CD1c-positive myeloid dendritic cell (primary cell): ENCODE results near the gene STRA8.

Experiments
- DNase-seq: peaks from one replicate; pipeline ENCODE4 v3.0.0-alpha.2; 2016; ENCODE audit errors: extremely low spot score

The STRA8 gene

GRCh38 chr7:135238112-135238744, 4.6 kb downstream of the STRA8 start:
- DNase-seq, result no peak

DNA sequence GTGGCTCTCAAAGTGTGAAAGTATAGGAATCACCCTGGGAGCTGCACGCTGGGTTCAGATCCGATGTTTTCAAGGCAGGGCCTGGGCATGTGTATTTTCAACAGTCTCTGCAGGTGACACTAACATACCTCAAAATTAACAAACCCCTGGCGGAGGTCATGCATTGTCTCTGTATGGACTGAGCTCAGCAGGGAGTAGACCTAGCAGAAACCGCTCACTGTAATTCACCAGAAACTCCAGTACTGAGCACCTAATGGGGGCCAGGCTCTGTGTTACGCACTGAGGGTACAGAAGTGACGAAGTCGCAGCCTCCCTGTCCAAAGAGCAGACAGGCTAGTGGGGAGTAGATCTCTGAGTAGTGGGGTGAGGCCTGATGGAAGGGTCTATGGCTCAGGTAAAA, 5.6 kb downstream of the STRA8 start:
- no peak for DNase-seq

GRCh38 chr7:135240441-135240840, 6.8 kb downstream of the STRA8 start:
- DNase-seq, result no peak

DNA sequence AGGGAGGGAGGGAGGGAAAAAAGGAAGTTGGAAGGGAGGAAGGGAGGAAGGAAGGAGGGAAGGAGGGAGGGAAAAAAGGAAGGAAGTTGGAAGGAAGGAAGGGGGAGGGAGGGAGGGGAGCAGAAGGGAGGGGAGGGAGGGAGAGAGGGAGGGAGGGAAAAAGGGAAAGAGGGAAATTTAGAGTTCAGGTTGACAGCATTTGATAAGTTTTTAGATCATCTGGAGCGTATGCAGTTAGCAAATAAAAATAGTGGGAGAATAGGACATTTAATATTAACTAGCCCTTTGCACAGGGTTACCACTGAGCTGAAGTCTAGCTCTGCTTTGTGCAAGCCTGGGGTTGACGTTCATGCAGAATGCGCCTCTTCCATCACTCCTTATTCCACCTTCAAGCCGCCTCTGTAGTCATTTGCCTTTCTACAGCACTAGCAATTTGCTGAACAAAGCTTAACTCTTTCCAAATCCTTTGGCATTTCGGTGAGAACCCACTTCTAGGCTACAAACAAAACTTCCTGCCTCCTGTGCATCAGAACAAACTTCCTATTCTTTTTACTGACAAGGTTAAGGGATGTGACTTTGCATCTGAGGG, 8.6 kb downstream of the STRA8 start:
- no peak for DNase-seq

GRCh38 chr7:135245226-135246190, 11.9 kb downstream of the STRA8 start:
- no peak for DNase-seq

GRCh38 chr7:135246191-135246825, 12.7 kb downstream of the STRA8 start:
- DNase-seq, result no peak

- DNase-seq, result no peak
Observed at GRCh38 chr7:135247746-135248471, 14.3 kb downstream of the STRA8 start.

DNA sequence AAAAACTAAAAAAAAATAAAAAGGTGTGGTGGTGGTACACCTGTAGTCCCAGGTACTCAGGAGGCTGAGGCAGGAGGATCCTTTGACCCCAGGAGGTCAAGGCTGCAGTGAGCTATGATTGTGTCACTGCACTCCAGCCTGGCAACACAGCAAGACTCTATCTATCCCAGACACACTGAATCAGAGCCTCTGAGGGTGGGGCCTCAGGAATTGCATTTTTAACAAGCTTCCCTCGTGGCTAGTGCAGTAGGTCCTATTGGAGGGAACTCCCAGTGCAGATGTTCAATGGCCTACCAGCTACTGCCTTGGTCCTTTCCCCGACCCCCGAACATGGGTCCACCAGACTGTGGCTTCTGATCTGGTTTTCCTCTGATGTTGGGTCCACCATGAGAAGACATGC, 14.9 kb downstream of the STRA8 start:
- no peak for DNase-seq

GRCh38 chr7:135251496-135252391, 18.1 kb downstream of the STRA8 start:
- DNase-seq, result peak; percentile 24

GRCh38 chr7:135253851-135254771, 20.5 kb downstream of the STRA8 start:
- DNase-seq, result peak; percentile 88

DNA sequence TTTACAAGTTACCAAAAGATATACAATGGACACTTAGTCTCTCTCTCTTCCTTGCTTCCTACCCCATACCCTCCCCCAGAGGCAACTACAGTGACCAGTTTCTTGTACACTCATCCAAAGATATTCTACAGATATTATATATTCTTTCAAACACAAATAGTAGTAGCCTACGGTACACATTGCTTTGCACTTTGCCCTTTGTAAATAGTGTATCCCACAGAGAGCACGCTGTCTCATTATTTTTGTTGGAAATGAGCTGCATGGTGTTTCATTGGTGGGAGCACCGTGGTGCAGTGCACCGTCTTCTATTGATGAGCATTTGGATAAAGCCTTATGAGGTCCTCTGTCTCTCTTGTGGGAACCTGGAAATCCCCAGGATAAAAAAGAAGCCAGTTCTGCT, 24.2 kb downstream of the STRA8 start:
- DNase-seq, result no peak

DNA sequence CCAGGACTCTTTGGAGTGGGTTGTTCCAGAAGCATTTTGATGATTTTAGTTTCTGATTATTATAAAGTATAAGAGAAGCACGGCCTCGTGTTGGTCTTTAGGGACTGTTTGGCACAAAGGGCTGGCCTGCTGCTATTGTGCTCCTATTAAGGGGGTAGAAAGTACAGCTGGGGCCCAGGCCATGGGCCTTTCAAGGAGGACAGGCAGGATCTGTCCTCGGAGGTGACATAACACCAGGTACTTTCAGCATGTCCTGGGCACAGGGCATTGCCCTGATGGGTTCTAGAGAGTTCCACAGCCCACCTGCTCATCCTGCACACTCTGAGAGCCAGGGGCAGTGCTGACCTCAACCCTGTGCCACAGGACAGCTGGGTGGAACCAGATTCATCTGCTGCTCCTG, 24.9 kb downstream of the STRA8 start:
- DNase-seq, result no peak

- DNase-seq, result no peak
Observed at GRCh38 chr7:135259702-135260101, 26.1 kb downstream of the STRA8 start.

GRCh38 chr7:135260470-135260869, 26.8 kb downstream of the STRA8 start:
- DNase-seq, result no peak

- no peak for DNase-seq
Observed at GRCh38 chr7:135260930-135261721, 27.5 kb downstream of the STRA8 start.

DNA sequence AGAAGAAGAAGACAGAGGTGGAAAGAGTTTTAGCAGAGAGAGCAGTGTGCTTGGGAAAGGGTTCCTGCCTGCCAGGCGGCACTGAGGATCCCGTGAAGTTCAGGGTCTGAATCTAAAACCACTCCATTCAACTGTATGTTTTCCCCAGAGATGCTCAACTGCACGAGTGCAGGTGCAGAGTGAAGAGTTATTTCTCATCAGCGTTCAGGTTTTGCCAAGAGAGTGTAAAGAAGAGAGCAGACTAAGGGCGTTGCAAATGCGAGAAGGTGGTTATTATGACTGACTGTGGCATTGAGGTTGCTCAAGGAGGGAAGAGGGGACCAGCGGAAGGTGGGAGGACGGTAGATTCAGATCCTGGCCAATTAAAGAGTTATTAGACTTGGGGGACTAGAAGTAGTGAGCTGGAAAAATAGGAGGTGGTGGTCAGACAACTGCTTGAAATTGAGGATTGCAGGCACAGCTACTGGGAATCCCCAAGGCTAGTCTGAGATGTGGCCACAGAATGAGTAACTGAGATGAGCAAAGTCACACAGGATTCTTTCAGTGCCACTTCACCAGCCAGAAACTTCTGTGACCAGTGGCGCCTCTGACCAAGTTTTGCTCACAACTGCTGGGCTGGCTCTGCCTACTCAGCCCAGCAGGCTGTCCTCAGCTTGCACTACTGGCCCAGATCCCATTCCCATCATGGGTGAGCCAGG, 29.1 kb downstream of the STRA8 start:
- DNase-seq, result no peak

GRCh38 chr7:135263321-135263970, 29.8 kb downstream of the STRA8 start:
- DNase-seq, result no peak
